ENCODE measurements around the gene CHD2. TPM values are rescaled to one million over a fixed set of nuclear protein-coding genes. Genes with fewer than 3 reads are reported as not detected.

CHD2 gene
- total and polyA plus RNA-seq, 2 donors (not counting 3 experiments of a cell fraction or from before 2014, with no cell fraction given), result 53.8 to 97.9 TPM

GRCh38 chr15:93040288-93041158 lies 140.4 kb downstream of the CHD2 start:
- ChIA-PET POLR2A (no interaction called here), CTCF (interaction anchor here (1.1 to 1.3 kb wide), 3 partner anchors 11 to 243 kb away, joined by 3 to 9 read pairs (median 4); no protein-coding TSS in a partner anchor)
- H3K4me3 ChIP-seq (replicated peaks in 1 of 3; ENCODE audit: insufficient read depth in 1 of 3, low read depth in 1 of 3, low read length in 3 of 3), result no peak overlapping the region
- no peaks in the 10 kb centered on the region for H4K20me1 ChIP-seq (replicated peaks; ENCODE audit: control insufficient read depth, extremely low read depth, insufficient read depth, low read length)
- H3K27ac ChIP-seq (ENCODE audit: insufficient read depth, low read depth, low read length), result no peak overlapping the region
- H3K4me2 ChIP-seq (ENCODE audit: insufficient read depth, low read length), result no peak overlapping the region
- DNase-seq (ENCODE audit: low read depth, low spot score), result no peak
- no peak overlapping the region for H3K9ac ChIP-seq (replicated peaks; ENCODE audit: extremely low read depth, insufficient read depth, low read length)
- no TSS peak for BruUV-seq (replicated peaks)
- H3K79me2 ChIP-seq (ENCODE audit: control insufficient read depth, insufficient read depth, low read length), result no peaks in the 10 kb centered on the region
- no peak for TF ChIP-seq POLR2A (IDR thresholded peaks at IDR 0.05; ENCODE audit: low read depth, low read length)
- no peak for TF ChIP-seq POLR2AphosphoS5 (IDR thresholded peaks at IDR 0.05; ENCODE audit: insufficient read depth, low read depth, low read length)
- no peak for TF ChIP-seq FOS (IDR thresholded peaks at IDR 0.05; ENCODE audit: borderline replicate concordance, insufficient read depth, low read length)
- no peak for TF ChIP-seq JUN (IDR thresholded peaks at IDR 0.05; ENCODE audit: borderline replicate concordance, insufficient read depth, insufficient read length, low read depth)
- no peak for TF ChIP-seq CTCF (IDR thresholded peaks at IDR 0.05; ENCODE audit: extremely low read depth in 1 of 2, insufficient read depth in 1 of 2, low read depth in 1 of 2, low read length in 2 of 2)
- no peak for TF ChIP-seq EZH2 (IDR thresholded peaks at IDR 0.05; ENCODE audit: borderline replicate concordance, low read depth, low read length, severe bottlenecking)
- TF ChIP-seq MAX (IDR thresholded peaks at IDR 0.05; ENCODE audit: insufficient read depth, insufficient read length), result no peak
- TF ChIP-seq GATA2 (IDR thresholded peaks at IDR 0.05; ENCODE audit: insufficient read depth, insufficient read length, low read depth, low read length), result no peak
- TF ChIP-seq MYC (IDR thresholded peaks at IDR 0.05; ENCODE audit: low read depth, low read length), result no peak
- FAIRE-seq, result no peak
- H3K36me3 ChIP-seq (ENCODE audit: control insufficient read depth in 2 of 2, extremely low read depth in 1 of 2, insufficient read depth in 2 of 2, low read length in 2 of 2), result no peaks in the 10 kb centered on the region
- dilution Hi-C loops (cut with MboI; ENCODE audit: extremely low pct_ligation_motif_present, low sequenced_read_pairs) (no loop called here), intact Hi-C loops (cut with micrococcal nuclease) (no loop called here)
- no peaks in the 10 kb centered on the region for H3K9me3 ChIP-seq (replicated peaks; ENCODE audit: control insufficient read depth, insufficient read depth, low read length)
- H3K4me1 ChIP-seq (ENCODE audit: control insufficient read depth, extremely low read depth, insufficient read depth, low read length), result no peaks in the 10 kb centered on the region
- H3K27me3 ChIP-seq (ENCODE audit: control insufficient read depth in 2 of 2, insufficient read depth in 2 of 2, low read length in 2 of 2), result no peaks in the 10 kb centered on the region
- no peaks in the 10 kb centered on the region for H3K9me1 ChIP-seq (replicated peaks; ENCODE audit: control insufficient read depth, extremely low read depth, insufficient read depth, low read length)
- H2AFZ ChIP-seq (ENCODE audit: low read depth, low read length), result no peak overlapping the region
